GM13976 (cell line): ENCODE results near the gene MIPOL1.
"Not testable (repeated sequence)": the region's sequence is repeated elsewhere in the genome, so short reads cannot be mapped to it uniquely, and the experiment has no call there.

Source experiments
- DNase-seq: peaks from one replicate; pipeline ENCODE4 v3.0.0; 2012; ENCODE audit warnings: low spot score
- CTCF ChIP-seq: IDR thresholded peaks from 2 replicates; pipeline ENCODE4 v1.5.1; 2012; ENCODE audit warnings: borderline replicate concordance, mild to moderate bottlenecking; ENCODE audit not compliant: insufficient read depth; ENCODE audit errors: extremely low read depth, missing control alignments, control extremely low read depth
- in situ Hi-C: fragments of 300-500 bp; cut with MboI; formaldehyde crosslinking; loops from one replicate; pipeline ENCODE4 v1.12.0; 2022; ENCODE audit warnings: low sequenced_read_pairs, mixed read lengths, inconsistent platforms; ENCODE audit not compliant: unreplicated experiment

The MIPOL1 gene

DNA sequence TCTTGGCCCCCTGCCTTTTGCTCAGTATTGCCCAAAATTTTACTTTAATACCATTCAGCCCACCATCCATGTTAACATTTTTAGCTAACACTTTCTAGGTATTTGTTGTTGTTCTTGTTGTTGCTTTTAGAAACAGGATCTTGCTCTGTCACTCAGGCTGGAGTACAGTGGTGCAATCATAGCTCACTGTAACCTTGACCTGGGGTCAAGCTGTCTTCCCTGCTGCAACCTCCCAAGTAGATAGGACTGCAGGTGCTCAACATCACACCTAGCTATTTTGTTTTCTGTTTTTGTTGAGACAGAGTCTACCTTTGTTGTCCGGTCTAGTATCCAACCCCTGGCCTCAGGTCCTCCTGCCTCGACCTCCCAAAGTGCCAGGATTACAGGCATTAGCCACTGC is 4.0 kb downstream of the MIPOL1 start:
- no peak for TF ChIP-seq CTCF
- in situ Hi-C loops, result no loop called here
- DNase-seq, result no peak

DNA sequence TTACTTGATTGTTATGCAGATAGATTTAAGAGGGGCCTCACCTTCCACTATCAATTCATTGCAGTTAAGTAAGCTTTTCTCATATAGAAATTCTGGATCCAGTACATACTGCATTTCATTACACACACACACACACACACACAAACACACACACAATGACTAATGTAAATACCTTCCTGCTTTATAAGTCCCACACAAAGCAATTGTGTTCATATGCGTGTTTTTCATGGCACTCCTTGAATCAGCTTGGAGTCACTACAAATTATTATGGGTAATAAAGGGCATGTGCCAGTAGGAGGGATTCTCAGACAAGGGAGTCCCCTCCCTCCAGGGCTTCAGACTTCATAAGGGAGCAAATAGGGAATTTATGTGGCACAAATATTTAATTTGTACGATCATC is 4.5 kb downstream of the MIPOL1 start:
- DNase-seq, result no peak
- in situ Hi-C loops, result no loop called here
- no peak for TF ChIP-seq CTCF

GRCh38 chr14:37202812-37203211 is 5.1 kb downstream of the MIPOL1 start:
- in situ Hi-C loops, result no loop called here
- no peak for DNase-seq
- no peak for TF ChIP-seq CTCF

DNA sequence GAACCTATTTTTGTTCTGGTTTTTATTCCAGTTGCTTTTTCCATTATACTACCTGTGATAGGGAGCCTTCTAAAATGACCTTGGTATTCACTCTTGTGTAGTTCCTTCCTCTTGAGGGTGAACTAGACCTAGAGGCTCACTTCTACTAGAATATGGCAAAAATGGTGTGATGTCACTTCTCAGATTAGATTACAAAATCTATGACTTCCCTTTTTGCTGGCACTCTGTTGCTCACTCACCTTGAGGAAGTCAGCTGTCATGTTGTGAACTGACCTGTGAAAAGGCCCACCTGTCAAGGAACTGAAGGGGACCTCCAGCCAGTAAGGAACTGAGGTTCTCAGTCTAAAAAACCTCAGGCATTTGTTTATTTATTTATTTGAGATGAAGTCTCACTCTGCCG is 5.7 kb downstream of the MIPOL1 start:
- DNase-seq, result no peak
- in situ Hi-C loops, result no loop called here

GRCh38 chr14:37205623-37206605 is 8.2 kb downstream of the MIPOL1 start:
- in situ Hi-C loops, result not testable (repeated sequence)

More for the DNA sequence above, 5.7 kb downstream of the MIPOL1 start:
- TF ChIP-seq CTCF, result no peak

DNA sequence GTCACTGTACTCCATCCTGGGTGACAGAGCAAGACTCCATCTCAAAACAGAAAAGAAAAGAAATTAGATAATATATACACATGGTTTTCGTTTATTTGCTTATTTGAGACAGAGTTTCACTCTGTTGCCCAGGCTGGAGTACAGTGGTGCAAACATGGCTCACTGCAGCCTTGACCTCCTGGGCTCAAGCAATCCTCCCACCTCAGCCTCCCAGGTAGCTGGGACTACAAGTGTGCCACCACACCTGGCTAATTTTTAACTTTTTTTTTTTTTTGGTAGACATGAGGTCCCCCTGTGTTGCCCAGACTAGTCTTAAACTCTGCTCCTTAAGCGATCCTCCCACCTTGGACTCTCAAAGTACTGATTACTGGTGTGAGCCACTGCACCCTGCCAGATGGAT is 11.9 kb downstream of the MIPOL1 start:
- in situ Hi-C loops, DNase-seq: not testable (repeated sequence)

More at GRCh38 chr14:37205623-37206605, 8.2 kb downstream of the MIPOL1 start:
- DNase-seq, result not testable (repeated sequence)

GRCh38 chr14:37210448-37210847 is 12.7 kb downstream of the MIPOL1 start:
- no peak for TF ChIP-seq CTCF
- in situ Hi-C loops, result no loop called here
- no peak for DNase-seq
